Measurements from ENCODE around the gene CHCHD2.
"Not testable (repeated sequence)": the region's sequence is repeated elsewhere in the genome, so short reads cannot be mapped to it uniquely, and the experiment has no call there.

The CHCHD2 gene

GRCh38 chr7:56106108-56107073 is at the start of gene CHCHD2:
Gene CHCHD2, minus strand, starts transcription at chr7:56106476. Its CDS starts 63 bp downstream, at chr7:56106413.
- DNase-seq (ENCODE audit: low spot score): peak; percentile 100

DNA sequence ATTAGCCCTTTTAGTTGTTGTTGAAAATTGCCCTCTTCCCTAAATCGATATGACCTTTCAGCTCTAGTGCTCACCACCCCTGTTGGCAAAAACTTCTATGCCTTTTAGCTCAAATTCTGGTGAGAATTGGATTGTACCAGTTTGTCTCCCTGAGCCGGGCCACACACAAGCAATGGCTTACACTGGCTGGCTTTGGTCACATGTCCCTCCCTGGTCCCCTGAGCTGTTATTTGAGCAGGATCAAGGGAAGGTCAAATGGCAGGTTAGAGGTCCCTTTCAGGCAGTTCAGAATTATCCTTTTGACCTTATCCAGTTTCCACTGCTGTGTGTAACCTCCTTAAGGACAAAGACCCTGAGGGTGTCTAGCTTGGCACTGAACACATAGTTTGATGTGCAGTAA is 24.8 kb upstream of the CHCHD2 start:
- DNase-seq (ENCODE audit: low spot score): not testable (repeated sequence)

- DNase-seq (ENCODE audit: low spot score): no peak
These were observed 21.1 kb upstream of the CHCHD2 start for GRCh38 chr7:56127241-56127975.

DNA sequence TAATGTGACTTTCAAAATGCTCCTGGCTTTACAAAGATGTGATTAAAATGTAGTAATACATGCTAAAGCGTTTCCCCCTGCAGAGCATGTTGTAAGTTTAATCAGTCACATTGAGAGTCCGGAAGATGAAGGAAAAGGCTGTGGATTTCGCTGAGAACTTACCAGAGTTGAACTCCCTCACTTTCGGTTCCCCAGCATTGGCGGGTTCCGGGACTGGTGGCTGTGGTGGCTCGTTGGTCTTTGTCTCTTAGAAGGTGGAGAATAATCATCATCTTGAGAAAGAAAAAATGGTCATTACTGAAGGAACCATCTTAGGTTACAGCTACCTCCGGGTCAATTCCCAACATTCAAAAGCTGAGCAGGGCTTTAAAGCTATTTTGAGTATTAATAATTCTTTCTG is 19.6 kb upstream of the CHCHD2 start:
- no peak for DNase-seq (ENCODE audit: low spot score)

DNA sequence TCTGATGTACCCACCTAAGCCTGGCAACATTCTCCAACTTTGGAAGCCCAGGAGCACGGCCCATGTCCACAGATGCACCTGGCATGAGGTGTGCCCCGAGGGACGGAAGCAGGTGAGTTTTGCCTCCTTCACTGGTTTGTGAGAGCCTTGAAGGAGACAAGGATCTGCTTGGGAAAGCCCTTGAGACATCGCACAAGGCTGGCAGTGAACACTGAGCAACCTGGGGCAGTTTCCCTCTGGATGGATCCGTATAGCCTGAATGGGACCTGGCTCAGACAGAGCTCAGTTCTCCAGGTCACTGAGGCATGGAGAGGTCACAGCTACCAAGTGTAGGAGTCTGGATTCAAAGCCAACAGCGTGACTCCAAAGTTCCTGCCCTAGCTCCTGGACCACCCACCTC is 18.7 kb upstream of the CHCHD2 start:
- DNase-seq (ENCODE audit: low spot score): no peak

- DNase-seq (ENCODE audit: low spot score): peak; percentile 16
These were observed 15.2 kb upstream of the CHCHD2 start for GRCh38 chr7:56121440-56121839.

- no peak for DNase-seq (ENCODE audit: low spot score)
These were observed 9.7 kb upstream of the CHCHD2 start, which contains the start of gene NUPR2 for GRCh38 chr7:56115852-56116538. Gene NUPR2, minus strand, starts transcription at chr7:56116417. Its CDS starts 103 bp downstream, at chr7:56116314.

- DNase-seq (ENCODE audit: low spot score): not testable (repeated sequence)
These were observed 6.0 kb upstream of the CHCHD2 start for GRCh38 chr7:56112244-56112643.

GRCh38 chr7:56110611-56111010 is 4.3 kb upstream of the CHCHD2 start:
- peak; percentile 14 for DNase-seq (ENCODE audit: low spot score)

DNA sequence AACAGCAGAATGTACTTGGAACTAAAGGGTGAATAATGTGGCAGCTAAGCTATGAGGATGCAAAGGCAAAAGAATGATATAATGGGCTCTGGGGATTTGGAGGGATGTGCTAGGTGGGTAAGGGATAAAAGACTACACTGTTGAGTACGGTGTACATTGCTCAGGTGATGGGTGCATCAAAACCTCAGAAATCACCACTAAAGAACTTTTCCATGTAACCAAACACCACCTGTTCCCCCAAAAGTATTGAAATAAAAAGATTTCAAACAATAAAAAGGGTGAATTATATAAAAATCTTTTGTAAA is 1.6 kb upstream of the CHCHD2 start:
- no peak for DNase-seq (ENCODE audit: low spot score)

DNA sequence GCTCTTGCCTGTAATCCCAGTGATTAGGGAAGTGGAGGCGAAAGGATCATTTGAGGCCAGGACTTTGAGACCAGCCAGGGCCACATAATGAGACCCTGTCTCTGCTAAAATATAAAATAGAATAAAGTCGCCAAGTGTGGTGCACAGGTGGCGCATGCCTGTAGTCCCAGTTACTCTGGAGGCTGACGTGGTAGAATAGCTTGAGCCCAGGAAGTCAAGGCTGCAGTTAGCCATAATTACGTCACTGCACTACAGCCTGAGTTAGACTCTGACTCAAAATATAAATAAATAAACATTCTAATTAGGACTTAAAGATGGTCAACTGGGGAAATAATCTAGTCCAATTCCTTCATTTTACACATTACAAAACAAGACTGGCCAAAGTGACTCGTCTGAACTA is 768 bp downstream of the CHCHD2 start:
- DNase-seq (ENCODE audit: low spot score): peak; percentile 71

DNA sequence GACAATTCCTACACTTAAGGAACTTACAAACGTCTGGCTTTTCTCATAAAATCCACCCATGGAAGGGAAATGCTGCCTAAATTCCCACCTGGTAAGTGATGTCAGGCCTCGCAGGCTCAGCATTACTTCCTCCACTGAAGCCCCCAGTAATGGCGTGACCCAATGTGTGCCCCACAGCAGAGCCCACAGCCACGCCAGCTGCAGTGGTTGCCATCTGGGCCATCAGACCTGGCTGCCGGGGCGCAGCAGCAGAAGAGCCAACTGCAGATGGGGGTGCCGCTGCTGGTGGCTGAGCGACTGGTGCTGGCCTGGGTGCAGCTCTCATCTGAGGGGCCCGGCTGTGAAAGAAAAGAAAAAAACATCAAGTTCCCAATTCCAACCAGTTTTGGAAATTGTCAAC is 2.1 kb downstream of the CHCHD2 start:
- DNase-seq (ENCODE audit: low spot score): not testable (repeated sequence)

DNA sequence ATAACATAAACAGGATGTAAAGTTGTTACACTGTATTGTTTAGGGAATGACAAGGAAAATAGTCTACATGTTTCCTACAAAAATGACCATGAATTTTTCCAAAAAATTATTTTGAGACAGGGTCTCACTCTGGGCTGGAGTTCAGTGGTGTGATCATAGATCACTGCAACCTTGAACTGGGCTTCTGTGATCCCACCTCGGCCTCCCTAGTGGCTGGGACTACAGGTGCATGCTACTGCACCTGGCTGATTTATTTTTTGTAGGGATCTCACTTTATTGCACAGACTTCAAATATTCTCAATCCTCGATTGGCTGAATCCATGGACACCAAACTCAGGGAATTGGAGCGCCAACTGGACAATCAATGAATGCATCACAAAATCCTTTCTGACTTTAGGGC is 6.6 kb downstream of the CHCHD2 start:
- no peak for DNase-seq (ENCODE audit: low spot score)

DNA sequence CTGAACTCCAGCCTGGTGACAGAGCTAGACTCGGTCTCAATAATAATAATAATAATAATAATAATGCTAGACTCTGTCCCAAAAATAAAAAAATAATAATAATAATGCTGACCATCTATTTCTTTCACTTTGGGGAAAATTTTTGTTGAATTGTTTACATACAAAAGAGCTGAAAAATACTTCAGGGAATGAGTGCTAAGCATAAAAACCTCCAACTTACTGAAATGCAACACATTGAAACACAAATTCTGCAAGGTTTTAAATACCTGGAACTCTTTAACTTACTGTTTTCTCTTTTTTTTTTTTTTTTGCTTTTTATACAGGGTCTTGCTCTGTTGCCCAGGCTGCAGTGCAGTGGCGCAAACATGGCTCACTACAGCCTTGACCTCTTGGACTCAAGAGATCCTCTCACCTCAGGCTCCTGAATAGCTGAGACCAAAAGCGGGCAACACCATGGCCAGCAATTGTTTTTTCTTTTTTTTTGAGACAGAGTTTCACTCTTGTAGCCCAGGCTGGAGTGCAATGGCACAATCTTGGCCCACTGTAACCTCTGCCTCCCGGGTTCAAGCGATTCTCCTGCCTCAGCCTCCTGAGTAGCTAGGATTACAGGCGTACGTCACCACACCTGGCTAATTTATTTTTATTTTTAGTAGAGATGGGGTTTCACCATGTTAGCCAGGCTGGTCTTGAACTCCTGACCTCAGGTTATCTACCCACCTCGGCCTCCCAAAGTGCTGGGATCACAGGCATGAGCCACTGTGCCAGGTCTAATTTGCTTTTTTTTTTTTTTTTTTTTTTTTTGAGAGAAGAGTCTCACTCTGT is 7.9 kb downstream of the CHCHD2 start:
- DNase-seq (ENCODE audit: low spot score): not testable (repeated sequence)

DNA sequence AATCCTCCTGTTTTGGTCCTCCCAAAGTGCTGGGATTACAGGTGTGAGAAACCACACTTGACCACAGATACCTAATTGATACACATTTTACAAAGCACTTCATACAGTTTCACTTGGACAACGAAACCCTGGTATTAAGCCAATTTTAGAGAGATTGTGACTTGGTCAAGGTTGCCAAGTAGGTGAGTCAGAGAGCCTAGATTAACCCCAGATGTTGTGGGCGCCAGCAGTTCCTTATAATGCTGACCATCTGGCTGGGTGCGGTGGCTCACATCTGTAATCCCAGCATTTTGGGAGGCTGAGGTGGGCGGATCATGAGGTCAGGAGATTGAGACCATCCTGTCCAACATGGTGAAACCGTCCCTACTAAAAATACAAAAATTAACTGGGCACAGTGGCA is 8.6 kb downstream of the CHCHD2 start:
- DNase-seq (ENCODE audit: low spot score): no peak

DNA sequence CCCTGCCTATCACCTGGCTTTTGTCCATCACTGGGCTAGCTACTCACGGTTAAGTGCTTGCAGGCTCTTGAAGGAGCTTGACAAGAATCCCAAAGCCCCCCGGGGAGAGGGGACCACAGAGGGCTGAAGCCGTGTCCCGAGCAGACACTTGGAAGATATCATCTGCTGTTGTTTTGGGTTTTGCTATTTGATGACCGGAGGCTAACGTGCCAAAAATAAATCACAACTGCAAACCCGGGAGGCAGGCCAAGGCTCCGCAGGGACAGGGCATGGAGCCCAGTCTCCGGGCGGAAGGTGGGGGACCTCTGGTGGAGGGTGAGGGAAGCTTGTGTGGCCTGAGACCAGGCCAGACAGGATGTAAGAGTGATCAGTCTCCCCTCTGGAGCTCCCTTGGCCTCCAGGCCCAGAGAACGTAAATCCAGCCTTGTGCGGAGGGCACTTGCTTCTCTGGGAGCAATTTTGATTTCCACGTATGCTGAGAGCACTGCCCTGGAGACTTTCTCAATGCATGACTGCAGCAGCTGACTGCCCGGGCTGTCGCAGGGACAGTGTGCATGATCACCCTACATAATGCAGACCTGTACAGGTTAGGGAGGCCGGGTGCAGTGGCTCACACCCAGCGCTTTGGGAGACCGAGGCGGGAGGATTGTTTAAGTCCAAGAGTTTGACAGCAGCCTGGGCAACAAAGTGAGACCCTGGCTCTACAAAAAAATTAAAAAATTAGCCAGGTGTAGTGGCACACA is 13.3 kb downstream of the CHCHD2 start, which contains the start of gene PHKG1:
Gene PHKG1, minus strand, starts transcription at position 164 of the 743 bp plus-strand sequence. CDS start 4,011 bp downstream, outside the sequence.
- DNase-seq (ENCODE audit: low spot score): no peak

DNA sequence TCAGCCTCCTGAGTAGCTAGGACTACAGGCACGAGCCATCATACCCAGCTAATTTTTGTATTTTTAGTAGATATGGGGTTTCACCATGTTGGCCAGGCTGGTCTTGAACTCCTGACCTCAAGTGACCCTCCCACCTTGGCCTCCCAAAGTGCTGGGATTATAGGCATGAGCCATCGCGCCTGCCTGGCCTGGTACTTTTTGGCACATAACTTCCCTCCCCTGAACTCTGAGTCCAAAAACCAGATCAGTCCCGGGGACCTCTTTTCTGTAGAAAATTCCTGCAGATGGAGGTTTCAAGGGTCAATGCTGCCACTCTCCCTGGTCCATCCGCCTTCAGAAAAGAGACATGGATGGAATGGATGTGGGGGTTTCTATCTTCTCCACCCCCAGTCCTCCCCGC is 13.9 kb downstream of the CHCHD2 start:
- DNase-seq (ENCODE audit: low spot score): not testable (repeated sequence)

DNA sequence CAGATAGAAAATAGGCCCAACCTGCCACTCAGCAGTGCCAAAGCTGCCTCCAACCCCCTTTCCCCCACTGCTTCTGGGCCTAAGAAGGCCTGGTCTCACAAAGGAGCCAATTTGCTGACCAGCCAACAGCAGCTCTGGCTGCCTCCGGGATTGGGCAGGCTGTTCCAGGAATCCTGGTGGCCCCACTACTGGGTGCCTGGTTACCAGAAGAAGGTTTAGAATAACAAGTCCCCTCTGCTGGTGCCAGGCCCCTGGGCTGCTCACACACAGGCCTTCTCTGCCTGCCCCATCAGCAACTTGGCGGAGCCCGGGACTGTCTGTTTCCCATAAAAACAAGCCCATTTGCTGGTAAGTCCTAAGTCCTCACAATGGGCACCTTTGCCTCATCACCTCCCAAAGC is 14.7 kb downstream of the CHCHD2 start:
- DNase-seq (ENCODE audit: low spot score): no peak

DNA sequence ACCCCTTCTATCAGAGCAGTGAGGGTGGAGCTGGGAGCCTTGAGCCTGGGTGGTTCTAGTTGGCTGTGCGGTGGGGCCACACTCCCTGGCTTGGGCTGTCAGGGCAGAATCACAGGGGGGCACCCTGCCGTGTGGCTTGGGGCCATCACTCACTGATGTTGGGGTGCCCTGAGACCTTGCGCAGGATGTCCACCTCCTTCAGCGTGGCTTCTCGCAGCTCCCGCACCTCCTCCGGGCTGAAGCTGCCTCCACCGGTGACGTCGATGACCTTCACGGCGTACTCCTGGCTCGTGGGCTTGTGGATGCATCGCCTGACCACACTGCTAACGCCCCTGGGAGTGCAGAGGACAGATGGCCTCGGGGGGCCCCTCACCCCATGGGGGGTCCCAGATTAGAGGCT is 18.8 kb downstream of the CHCHD2 start:
- no peak for DNase-seq (ENCODE audit: low spot score)

DNA sequence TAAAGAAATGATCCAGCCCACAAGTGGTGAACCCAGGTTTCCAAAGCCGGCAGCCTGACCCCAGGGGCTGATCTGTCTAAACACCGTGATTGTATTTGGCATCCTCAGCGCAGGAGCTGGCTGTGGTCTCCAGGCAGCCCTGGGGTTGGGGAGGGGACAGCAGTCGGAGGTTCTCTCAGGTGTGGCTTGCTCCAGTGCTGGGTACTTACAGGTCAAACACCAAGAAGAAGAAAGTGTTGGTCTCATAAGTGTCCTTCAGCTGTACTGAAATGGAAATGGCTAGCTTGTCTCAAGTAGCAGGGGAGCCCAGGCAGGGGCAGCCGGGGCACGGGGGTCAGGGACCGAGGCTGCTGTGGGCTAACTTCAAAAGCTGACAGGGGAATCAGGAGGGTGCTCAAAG is 19.5 kb downstream of the CHCHD2 start:
- DNase-seq (ENCODE audit: low spot score): no peak
